ENCODE results near the gene ZNF580. TPM values are rescaled to one million over a fixed set of nuclear protein-coding genes. Genes with fewer than 3 reads are reported as not detected.

The ZNF580 gene
- total and polyA plus RNA-seq, 10 of the 15 experiments (the other 5 are each of a cell fraction or from before 2014, with no cell fraction given) = 2.3 to 31.8 (median 10.0) TPM

GRCh38 chr19:55647732-55648584 lies 7.2 kb downstream of the ZNF580 start, which contains the start of gene CCDC106 (continued):
- TF ChIP-seq NKRF (conservative IDR thresholded peaks at IDR 0.05) (peak; percentile 72), YY1 (IDR thresholded peaks at IDR 0.05; ENCODE audit: low read depth, low read length) (peak; percentile 72), DPF2 (IDR thresholded peaks at IDR 0.05) (peak; percentile 77; the same call in 1 of the 2 replicates), CBFB (IDR thresholded peaks at IDR 0.05; ENCODE audit: low read depth) (no peak; the same call in 1 of the 2 replicates), SREBF2 (IDR thresholded peaks at IDR 0.05; ENCODE audit: low read length) (no peak), CREM (IDR thresholded peaks at IDR 0.05; ENCODE audit: low read depth) (peak; percentile 20; the same call in 1 of the 2 replicates), TCF12 (IDR thresholded peaks at IDR 0.05; ENCODE audit: low read depth, low read length) (0 out of 2 replicates have a peak, but pooled peaks have one; percentile 23), MXI1 (IDR thresholded peaks at IDR 0.05; ENCODE audit: low read depth, low read length) (peak; percentile 57), GATAD2B (conservative IDR thresholded peaks at IDR 0.05; ENCODE audit: low read depth) (peak; percentile 99), KDM1A (IDR thresholded peaks at IDR 0.05; ENCODE audit: borderline replicate concordance) (no peak), STAT1 (conservative IDR thresholded peaks at IDR 0.05) (peak; percentile 86; the same call in 1 of the 2 replicates), MEF2B (IDR thresholded peaks at IDR 0.05; ENCODE audit: partially characterized antibody, poor library complexity, severe bottlenecking) (peak; percentile 27), LARP7 (IDR thresholded peaks at IDR 0.05) (peak; percentile 82), NBN (IDR thresholded peaks at IDR 0.05) (peak; percentile 65; the same call in 1 of the 2 replicates), HSF1 (IDR thresholded peaks at IDR 0.05; ENCODE audit: low read depth, low read length) (no peak), KLF5 (IDR thresholded peaks at IDR 0.05; ENCODE audit: partially characterized antibody) (peak; percentile 41), ZNF274 (IDR thresholded peaks at IDR 0.05; ENCODE audit: insufficient read depth, insufficient read length) (no peak), ELK1 (IDR thresholded peaks at IDR 0.05; ENCODE audit: low read depth, low read length) (no peak), BACH1 (IDR thresholded peaks at IDR 0.05; ENCODE audit: borderline replicate concordance) (peak; percentile 100), CEBPB (IDR thresholded peaks at IDR 0.05; ENCODE audit: borderline replicate concordance in 1 of 2, low read depth in 2 of 2, low read length in 2 of 2) (0 out of 4 replicates have a peak, but pooled peaks of 1 of the 2 experiments have one; percentile 6), SREBF1 (IDR thresholded peaks at IDR 0.05; ENCODE audit: low read length) (no peak)
